Measurements from ENCODE around the gene SHOX.
"Not testable (repeated sequence)": the region's sequence is repeated elsewhere in the genome, so short reads cannot be mapped to it uniquely, and the experiment has no call there.

The SHOX gene

GRCh38 chrX:637660-638481 lies 7.3 kb downstream of the SHOX start:
- DNase-seq (ENCODE audit: low spot score) = no peak

GRCh38 chrX:638482-639131 lies 8.0 kb downstream of the SHOX start:
- no peak for DNase-seq (ENCODE audit: low spot score)

- no peak for DNase-seq (ENCODE audit: low spot score)
These were observed 8.6 kb downstream of the SHOX start for GRCh38 chrX:639151-639550.

GRCh38 chrX:640641-641040 lies 10.1 kb downstream of the SHOX start:
- DNase-seq (ENCODE audit: low spot score) = no peak

- DNase-seq (ENCODE audit: low spot score) = no peak
These were observed 11.3 kb downstream of the SHOX start for GRCh38 chrX:641671-642435.

- no peak for DNase-seq (ENCODE audit: low spot score)
These were observed 12.0 kb downstream of the SHOX start for GRCh38 chrX:642436-643240.

- DNase-seq (ENCODE audit: low spot score) = no peak
These were observed 12.6 kb downstream of the SHOX start for GRCh38 chrX:643241-643595.

- no peak for DNase-seq (ENCODE audit: low spot score)
These were observed 13.3 kb downstream of the SHOX start for GRCh38 chrX:643911-644303.

GRCh38 chrX:644304-645281 lies 14.0 kb downstream of the SHOX start:
- DNase-seq (ENCODE audit: low spot score) = no peak

- no peak for DNase-seq (ENCODE audit: low spot score)
These were observed 15.6 kb downstream of the SHOX start for GRCh38 chrX:646228-646495.

- no peak for DNase-seq (ENCODE audit: low spot score)
These were observed 16.2 kb downstream of the SHOX start for GRCh38 chrX:646796-647195.

GRCh38 chrX:649166-649565 lies 18.6 kb downstream of the SHOX start:
- DNase-seq (ENCODE audit: low spot score) = no peak

- no peak for DNase-seq (ENCODE audit: low spot score)
These were observed 19.7 kb downstream of the SHOX start for GRCh38 chrX:650324-650723.

- no peak for DNase-seq (ENCODE audit: low spot score)
These were observed 20.2 kb downstream of the SHOX start for GRCh38 chrX:650811-651210.

GRCh38 chrX:651922-652321 lies 21.3 kb downstream of the SHOX start:
- DNase-seq (ENCODE audit: low spot score) = not testable (repeated sequence)

GRCh38 chrX:652341-652741 lies 21.8 kb downstream of the SHOX start:
- no peak for DNase-seq (ENCODE audit: low spot score)

- DNase-seq (ENCODE audit: low spot score) = no peak
These were observed 22.7 kb downstream of the SHOX start for GRCh38 chrX:653306-653705.

GRCh38 chrX:661154-661553 lies 30.6 kb downstream of the SHOX start:
- no peak for DNase-seq (ENCODE audit: low spot score)

- no peak for DNase-seq (ENCODE audit: low spot score)
These were observed 31.5 kb downstream of the SHOX start for GRCh38 chrX:662126-662525.

GRCh38 chrX:663841-664240 lies 33.2 kb downstream of the SHOX start:
- no peak for DNase-seq (ENCODE audit: low spot score)
